Keratinocyte (primary cell): ENCODE measurements around the gene PSMB7. TPM values are rescaled to one million over a fixed set of nuclear protein-coding genes. Genes with fewer than 3 reads are reported as not detected.

Experiments used
- DNase-seq: peaks from one replicate; pipeline ENCODE4 v3.0.0-alpha.2; 2011; ENCODE audit warnings: low read depth, missing footprints, low spot score
- FAIRE-seq: peaks from 2 replicates; lab custom pipeline; 2011; peaks lifted over from hg19 to GRCh38; lab: Jason Lieb, UNC
- H2AFZ ChIP-seq: 2 replicates; pipeline ENCODE4 v1.6.0; 2012; ENCODE audit warnings: low read length, control low read depth, inconsistent platforms; ENCODE audit not compliant: control insufficient read depth
- H3K27ac ChIP-seq: 2 replicates; pipeline ENCODE4 v1.5.1; 2011; ENCODE audit warnings: low read length; ENCODE audit not compliant: control insufficient read depth, insufficient read depth
- H3K27me3 ChIP-seq: 3 replicates; pipeline ENCODE4 v1.6.0; 2011; ENCODE audit warnings: low read length; ENCODE audit not compliant: control insufficient read depth, insufficient read depth; ENCODE audit errors: extremely low read depth
- H3K36me3 ChIP-seq, 2 experiments: 2 replicates in 1 of 2; 3 replicates in 1 of 2; pipeline ENCODE4 v1.5.1; 2011; ENCODE audit warnings: low read length in 2 of 2, mild to moderate bottlenecking in 1 of 2; ENCODE audit not compliant: control insufficient read depth in 2 of 2, insufficient read depth in 2 of 2; ENCODE audit errors: extremely low read depth in 1 of 2
- H3K4me1 ChIP-seq: 3 replicates; pipeline ENCODE4 v1.5.1; 2011; ENCODE audit warnings: low read length; ENCODE audit not compliant: control insufficient read depth, insufficient read depth; ENCODE audit errors: extremely low read depth
- H3K4me2 ChIP-seq: 3 replicates; pipeline ENCODE4 v1.6.0; 2011; ENCODE audit warnings: low read depth, low read length; ENCODE audit not compliant: control insufficient read depth, insufficient read depth; ENCODE audit errors: extremely low read depth
- H3K4me3 ChIP-seq, 3 experiments: fragments of 200-600 bp in 1 of 3; sonication (generic) in 1 of 3; 2 replicates in 2 of 3; 3 replicates in 1 of 3; pipeline ENCODE4 v1.5.1; 2011 to 2016; ENCODE audit warnings: low read length in 3 of 3, mild to moderate bottlenecking in 3 of 3, control low read depth in 2 of 3, inconsistent platforms in 1 of 3, low read depth in 1 of 3, mixed read lengths in 1 of 3, mixed run types in 1 of 3, moderate library complexity in 1 of 3; ENCODE audit not compliant: control insufficient read depth in 2 of 3, insufficient read depth in 2 of 3; ENCODE audit errors: extremely low read depth in 1 of 3
- H3K79me2 ChIP-seq: 2 replicates; pipeline ENCODE4 v1.6.0; 2012; ENCODE audit warnings: low read length; ENCODE audit not compliant: control insufficient read depth, insufficient read depth
- H3K9ac ChIP-seq: 3 replicates; pipeline ENCODE4 v1.6.0; 2011; ENCODE audit warnings: low read length; ENCODE audit not compliant: control insufficient read depth, insufficient read depth; ENCODE audit errors: extremely low read depth
- H3K9me1 ChIP-seq: 3 replicates; pipeline ENCODE4 v1.6.0; 2011; ENCODE audit warnings: low read length; ENCODE audit not compliant: control insufficient read depth, insufficient read depth; ENCODE audit errors: extremely low read depth
- H3K9me3 ChIP-seq: 2 replicates; pipeline ENCODE4 v1.5.1; 2012; ENCODE audit warnings: low read depth, low read length; ENCODE audit not compliant: control insufficient read depth
- H4K20me1 ChIP-seq: 3 replicates; pipeline ENCODE4 v1.6.0; 2011; ENCODE audit warnings: low read length; ENCODE audit not compliant: control insufficient read depth, insufficient read depth; ENCODE audit errors: extremely low read depth
- CTCF ChIP-seq, 3 experiments: IDR thresholded peaks in 1 of 3; conservative IDR thresholded peaks in 1 of 3; optimal IDR thresholded peaks in 1 of 3; 2 replicates in 2 of 3; 3 replicates in 1 of 3; pipeline versions ENCODE3 to v1.5.1; 2011; ENCODE audit warnings: low read length in 3 of 3, mild to moderate bottlenecking in 3 of 3, moderate library complexity in 2 of 3, control low read depth in 1 of 3, inconsistent platforms in 1 of 3; ENCODE audit not compliant: insufficient read depth in 2 of 3; ENCODE audit errors: extremely low read depth in 1 of 3
- EZH2 ChIP-seq: IDR thresholded peaks from one replicate; pipeline ENCODE4 v1.6.1; 2012; ENCODE audit warnings: inconsistent platforms, mild to moderate bottlenecking, low read length, moderate library complexity
- dilution Hi-C: fragments of 300-500 bp; cut with MboI; formaldehyde crosslinking; loops from one replicate; pipeline ENCODE4 v1.7.0; 2020; ENCODE audit warnings: low sequenced_read_pairs; ENCODE audit not compliant: extremely low pct_ligation_motif_present
- polyA plus RNA-seq, 5 experiments: library from polyadenylated mRNA; depleted of rRNA in 3 of 5; stranded (reverse) in 3 of 5; stranded (forward) in 1 of 5; unstranded in 1 of 5; fragments of >200 nt; gene quantifications; 1 replicate in 1 of 5; 2 replicates in 3 of 5; 3 replicates in 1 of 5; pipeline versions ENCODE4 v1.2.1 to v1.2.3, GENCODE V29; 2011 to 2012; ENCODE audit warnings: missing spikeins in 2 of 5, low read depth in 1 of 5, low replicate concordance in 1 of 5

PSMB7 gene
- polyA plus RNA-seq, 1 donor (not counting 4 experiments of a cell fraction or from before 2014, with no cell fraction given) = 388 TPM

- H3K36me3 ChIP-seq = peaks cover 10 to 51% of the 10 kb centered on the region in 2 experiments
- peak; percentile 11 for DNase-seq
- TF ChIP-seq CTCF (optimal IDR thresholded peaks at IDR 0.05 in 1 of 3, IDR thresholded peaks at IDR 0.05 in 1 of 3, conservative IDR thresholded peaks at IDR 0.05 in 1 of 3; ENCODE audit: extremely low read depth in 1 of 3, insufficient read depth in 2 of 3, low read length in 3 of 3) (no peak), EZH2 (no peak)
- H3K27ac ChIP-seq = peak overlapping the region; percentile 75
- peak overlapping the region; percentile 56 for H3K4me2 ChIP-seq
- H3K9me1 ChIP-seq = peaks cover 2% of the 10 kb centered on the region
- H3K27me3 ChIP-seq = no peaks in the 10 kb centered on the region
- H2AFZ ChIP-seq = no peak overlapping the region
- H4K20me1 ChIP-seq = no peaks in the 10 kb centered on the region
- H3K79me2 ChIP-seq = peaks cover 32% of the 10 kb centered on the region
- no peaks in the 10 kb centered on the region for H3K9me3 ChIP-seq
- H3K4me1 ChIP-seq = peaks cover 48% of the 10 kb centered on the region
- peak; percentile 67 for FAIRE-seq
- H3K9ac ChIP-seq = no peak overlapping the region
- H3K4me3 ChIP-seq = no peak overlapping the region
- dilution Hi-C loops = loop anchor here (25.0 kb wide), 1 partner anchor 194 kb away; no protein-coding TSS in a partner anchor
Observed at GRCh38 chr9:124306098-124306735, 109.0 kb downstream of the PSMB7 start.

- Histone ChIP-seq H3K9ac (no peak overlapping the region), H2AFZ (no peak overlapping the region), H4K20me1 (no peaks in the 10 kb centered on the region), H3K4me1 (peaks cover 48% of the 10 kb centered on the region), H3K4me2 (no peak overlapping the region), H3K9me1 (peaks cover 2% of the 10 kb centered on the region), H3K27ac (no peak overlapping the region), H3K36me3 (peaks cover 9 to 35% of the 10 kb centered on the region in 2 experiments), H3K79me2 (peaks cover 35% of the 10 kb centered on the region), H3K4me3 (no peak overlapping the region), H3K27me3 (no peaks in the 10 kb centered on the region), H3K9me3 (no peaks in the 10 kb centered on the region)
- no peak for TF ChIP-seq CTCF (optimal IDR thresholded peaks at IDR 0.05 in 1 of 3, IDR thresholded peaks at IDR 0.05 in 1 of 3, conservative IDR thresholded peaks at IDR 0.05 in 1 of 3; ENCODE audit: extremely low read depth in 1 of 3, insufficient read depth in 2 of 3, low read length in 3 of 3)
- no peak for TF ChIP-seq EZH2
- FAIRE-seq (no peak), DNase-seq (no peak)
- dilution Hi-C loops = loop anchor here (25.0 kb wide), 1 partner anchor 192 kb away; no protein-coding TSS in a partner anchor
Observed at GRCh38 chr9:124304285-124304684, 111.0 kb downstream of the PSMB7 start.
